Mesenchymal stem cell (in vitro differentiated cells and primary cell): ENCODE measurements around the gene TMEM121.

Source experiments
- DNase-seq: peaks from one replicate; pipeline ENCODE4 v3.0.0-alpha.2; 2013
- H2AFZ ChIP-seq: one replicate; pipeline ENCODE4 v1.6.1; 2013; ENCODE audit warnings: low read depth, mild to moderate bottlenecking, control low read depth, inconsistent platforms, low read length, moderate library complexity
- H2AK5ac ChIP-seq: 2 replicates; pipeline ENCODE4 v1.6.1; 2013; ENCODE audit warnings: low read length, moderate library complexity, mild to moderate bottlenecking, inconsistent platforms; ENCODE audit not compliant: severe bottlenecking
- H2BK120ac ChIP-seq: one replicate; pipeline ENCODE4 v1.6.1; 2013; ENCODE audit warnings: low read depth, mild to moderate bottlenecking, inconsistent platforms, low read length, moderate library complexity
- H2BK12ac ChIP-seq, 2 experiments: one replicate each; pipeline ENCODE4 v1.6.1; 2013; ENCODE audit warnings: inconsistent platforms in 2 of 2, low read length in 2 of 2, mild to moderate bottlenecking in 2 of 2, moderate library complexity in 2 of 2, control low read depth in 1 of 2
- H2BK15ac ChIP-seq: one replicate; pipeline ENCODE4 v1.6.1; 2013; ENCODE audit warnings: mild to moderate bottlenecking, low read depth, inconsistent platforms; ENCODE audit not compliant: poor library complexity, severe bottlenecking
- H2BK5ac ChIP-seq: 2 replicates; pipeline ENCODE4 v1.6.1; 2013; ENCODE audit warnings: low read depth, mild to moderate bottlenecking, low read length, control low read depth, inconsistent platforms; ENCODE audit not compliant: poor library complexity, severe bottlenecking
- H3K14ac ChIP-seq, 2 experiments: one replicate each; pipeline ENCODE4 v1.6.1; 2013; ENCODE audit warnings: inconsistent platforms in 2 of 2, low read length in 2 of 2, control low read depth in 1 of 2, mild to moderate bottlenecking in 1 of 2, moderate library complexity in 1 of 2
- H3K18ac ChIP-seq, 2 experiments: one replicate each; pipeline ENCODE4 v1.6.1; 2013; ENCODE audit warnings: inconsistent platforms in 2 of 2, low read length in 2 of 2, control low read depth in 1 of 2, low read depth in 1 of 2, mild to moderate bottlenecking in 1 of 2
- H3K23ac ChIP-seq, 2 experiments: one replicate each; pipeline ENCODE4 v1.6.1; 2013; ENCODE audit warnings: inconsistent platforms in 2 of 2, low read length in 2 of 2, mild to moderate bottlenecking in 2 of 2, moderate library complexity in 2 of 2, control low read depth in 1 of 2
- H3K27ac ChIP-seq: 2 replicates; pipeline ENCODE4 v1.5.1; 2013; ENCODE audit warnings: mild to moderate bottlenecking, moderate library complexity, low read length, control low read depth, inconsistent platforms; ENCODE audit not compliant: poor library complexity, severe bottlenecking
- H3K27me3 ChIP-seq, 2 experiments: 2 replicates each; pipeline versions ENCODE4 v1.6.1 to v1.7.0; 2013; ENCODE audit warnings: low read length in 2 of 2, mild to moderate bottlenecking in 2 of 2, moderate library complexity in 2 of 2, control low read depth in 1 of 2, inconsistent platforms in 1 of 2; ENCODE audit not compliant: control insufficient read depth in 1 of 2, insufficient read depth in 1 of 2
- H3K36me3 ChIP-seq, 2 experiments: 2 replicates each; pipeline versions ENCODE4 v1.6.1 to v1.7.0; 2013; ENCODE audit warnings: low read length in 2 of 2, control low read depth in 1 of 2, inconsistent platforms in 1 of 2, low read depth in 1 of 2, mild to moderate bottlenecking in 1 of 2; ENCODE audit not compliant: insufficient read depth in 2 of 2, control insufficient read depth in 1 of 2
- H3K4ac ChIP-seq, 2 experiments: one replicate each; pipeline ENCODE4 v1.6.1; 2013; ENCODE audit warnings: inconsistent platforms in 2 of 2, low read length in 2 of 2, mild to moderate bottlenecking in 2 of 2, moderate library complexity in 2 of 2, control low read depth in 1 of 2, low read depth in 1 of 2
- H3K4me1 ChIP-seq: 2 replicates; pipeline ENCODE4 v1.6.1; 2013; ENCODE audit warnings: low read depth, low read length, control low read depth; ENCODE audit not compliant: control insufficient read depth, insufficient read depth
- H3K4me2 ChIP-seq: 2 replicates; pipeline ENCODE4 v1.6.1; 2013; ENCODE audit warnings: low read length, mild to moderate bottlenecking, inconsistent platforms; ENCODE audit not compliant: poor library complexity, severe bottlenecking
- H3K4me3 ChIP-seq, 2 experiments: 2 replicates each; pipeline versions ENCODE4 v1.5.1 to v1.7.0; 2013; ENCODE audit warnings: low read length in 2 of 2, mild to moderate bottlenecking in 2 of 2, control low read depth in 1 of 2, low read depth in 1 of 2; ENCODE audit not compliant: insufficient read depth in 1 of 2
- H3K79me1 ChIP-seq: replicated peaks from 2 replicates; pipeline ENCODE4 v1.6.1; 2013; ENCODE audit warnings: mild to moderate bottlenecking, control low read depth, low read length, inconsistent platforms; ENCODE audit not compliant: poor library complexity, severe bottlenecking
- H3K9ac ChIP-seq: 2 replicates; pipeline ENCODE4 v1.7.0; 2013; ENCODE audit warnings: mild to moderate bottlenecking, low read length, moderate library complexity
- H3K9me3 ChIP-seq: 2 replicates; pipeline ENCODE4 v1.7.0; 2013; ENCODE audit warnings: mild to moderate bottlenecking, low read length; ENCODE audit not compliant: control insufficient read depth
- H4K8ac ChIP-seq: one replicate; pipeline ENCODE4 v1.6.1; 2013; ENCODE audit warnings: inconsistent platforms, mild to moderate bottlenecking, low read length, moderate library complexity
- H4K91ac ChIP-seq: one replicate; pipeline ENCODE4 v1.6.1; 2013; ENCODE audit warnings: mild to moderate bottlenecking, low read length, inconsistent platforms
- WGBS: methylation state at CpG from one replicate; pipeline ENCODE4 v1.1.7; 2013; ENCODE audit warnings: mixed read lengths; 5-methylcytosine and 5-hydroxymethylcytosine counted together

TMEM121 gene

DNA sequence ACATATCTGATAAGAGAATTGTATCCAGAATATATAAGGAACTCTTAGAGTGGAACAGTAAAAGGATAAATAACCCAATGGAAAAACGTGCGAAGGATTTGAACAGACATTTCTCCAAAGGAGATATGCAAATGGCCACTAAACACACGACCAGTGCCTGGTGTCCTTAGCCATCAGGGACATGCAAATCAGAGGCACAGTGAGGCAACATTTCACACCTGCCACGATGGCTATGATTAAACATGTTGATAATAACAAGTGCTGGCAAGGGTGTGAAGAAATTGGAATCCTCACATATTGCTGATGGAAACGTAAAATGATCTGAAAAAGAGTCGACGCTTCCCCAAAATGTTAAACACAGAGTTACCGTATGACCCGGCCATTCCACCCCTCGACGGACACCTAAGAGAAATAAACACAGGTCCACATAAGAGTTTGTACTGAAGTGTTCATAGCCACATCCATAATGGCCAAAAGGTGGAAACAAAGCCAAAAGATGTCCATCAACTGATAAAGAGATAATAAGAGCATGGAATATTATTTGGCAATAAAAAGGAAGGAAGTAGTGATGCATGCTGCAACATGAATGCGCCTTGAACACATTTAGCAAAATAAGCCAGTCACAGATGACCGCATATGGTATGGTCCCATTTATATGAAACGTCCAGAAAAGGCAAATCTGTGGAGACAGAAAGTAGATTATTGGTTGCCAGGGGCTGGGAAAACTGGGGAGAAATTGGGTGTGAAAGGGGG, 6.3 kb upstream of the TMEM121 start:
- WGBS, result 83% methylated on average over 14 of the region's 14 CpGs
- no peaks in the 10 kb centered on the region for H3K4me1 ChIP-seq

DNA sequence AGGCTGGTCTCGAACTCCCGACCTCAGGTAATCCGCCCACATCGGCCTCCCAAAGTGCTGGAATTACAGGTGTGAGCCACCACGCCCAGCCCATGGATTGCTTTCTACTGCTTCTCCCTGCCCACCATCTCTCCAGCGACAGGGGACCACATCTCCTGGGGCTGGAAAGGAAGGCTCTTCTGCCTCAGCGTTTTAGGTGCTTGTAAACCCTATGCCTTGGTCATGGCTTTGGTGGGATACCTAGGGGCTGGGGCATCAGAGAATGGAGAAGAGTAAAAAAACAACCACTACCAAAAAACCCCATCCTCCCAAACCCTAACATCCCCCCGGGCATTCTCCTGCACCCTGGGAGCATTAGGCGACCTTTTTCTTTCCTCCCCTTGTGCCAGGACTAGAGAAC, 1.1 kb upstream of the TMEM121 start:
- H4K91ac ChIP-seq, result no peak overlapping the region
- WGBS, result 86% methylated on average over 7 of the region's 9 CpGs

More for the DNA sequence above, 6.3 kb upstream of the TMEM121 start:
- H4K8ac ChIP-seq, result no peak overlapping the region
- no peak overlapping the region for H4K91ac ChIP-seq
- DNase-seq, result no peak
- H2AFZ ChIP-seq, result no peak overlapping the region
- H2AK5ac ChIP-seq, result no peak overlapping the region
- H3K4ac ChIP-seq, result no peak overlapping the region
- H3K9me3 ChIP-seq, result peaks cover 3% of the 10 kb centered on the region
- no peak overlapping the region for H2BK15ac ChIP-seq
- H3K27ac ChIP-seq, result no peak overlapping the region
- H2BK12ac ChIP-seq, result no peak overlapping the region
- H3K27me3 ChIP-seq, result peaks cover 5 to 47% of the 10 kb centered on the region in 2 experiments
- H3K79me1 ChIP-seq, result no peaks in the 10 kb centered on the region
- no peak overlapping the region for H3K14ac ChIP-seq
- no peaks in the 10 kb centered on the region for H3K36me3 ChIP-seq
- H3K4me3 ChIP-seq, result no peak overlapping the region
- H3K9ac ChIP-seq, result no peak overlapping the region
- H3K23ac ChIP-seq, result no peak overlapping the region
- H3K18ac ChIP-seq, result no peak overlapping the region
- no peak overlapping the region for H2BK5ac ChIP-seq
- no peak overlapping the region for H3K4me2 ChIP-seq
- no peak overlapping the region for H2BK120ac ChIP-seq

DNA sequence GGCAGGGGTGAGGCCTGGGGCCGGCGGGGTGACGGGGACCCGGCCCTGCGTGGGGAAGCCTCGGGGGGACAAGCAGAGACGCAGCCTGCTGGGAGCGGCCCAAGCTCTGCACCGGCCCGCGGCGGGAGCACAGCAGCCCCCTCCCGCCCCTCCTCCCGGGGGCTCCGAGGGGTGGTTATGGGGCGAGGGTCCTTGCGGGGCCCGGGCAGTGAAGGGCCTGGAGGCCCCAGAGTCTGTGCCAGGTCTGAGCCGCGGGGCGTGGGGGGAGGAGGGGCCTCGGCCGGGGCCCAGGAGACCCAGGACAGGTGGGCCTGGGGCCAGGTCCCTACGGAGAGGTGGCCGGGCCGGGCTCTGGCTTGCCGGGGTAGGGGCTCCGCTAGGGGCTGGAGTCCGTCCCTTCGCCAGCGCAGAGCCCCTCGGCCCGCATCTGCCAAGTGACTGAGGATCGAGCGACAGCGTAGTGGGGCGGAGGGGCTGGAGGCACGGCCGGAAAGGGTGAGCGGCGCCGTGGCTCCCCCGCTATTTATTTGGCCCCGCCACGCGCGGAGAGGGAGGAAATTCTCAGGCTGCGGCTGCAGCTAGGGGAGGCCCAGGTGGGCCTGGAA, 495 bp downstream of the TMEM121 start:
- H2AFZ ChIP-seq, result no peak overlapping the region
- peak overlapping the region; percentile 45 to 75 for H3K4me3 ChIP-seq
- no peak overlapping the region for H3K4me2 ChIP-seq
- peak overlapping the region; percentile 36 for H3K9ac ChIP-seq
- peak overlapping the region in 1 of 2 experiments; percentile 28 for H3K18ac ChIP-seq
- H3K4ac ChIP-seq, result no peak overlapping the region
- no peak overlapping the region for H3K14ac ChIP-seq
- no peak overlapping the region for H2BK5ac ChIP-seq
- H3K36me3 ChIP-seq, result peaks cover 0 to 9% of the 10 kb centered on the region in 2 experiments
- no peak overlapping the region for H2BK12ac ChIP-seq
- H3K23ac ChIP-seq, result no peak overlapping the region
- H3K79me1 ChIP-seq, result no peaks in the 10 kb centered on the region
- WGBS, result 83% methylated on average over 48 of the region's 48 CpGs
- peaks cover 14% of the 10 kb centered on the region for H3K4me1 ChIP-seq
- H3K27me3 ChIP-seq, result peaks cover 4 to 41% of the 10 kb centered on the region in 2 experiments
- no peak overlapping the region for H2AK5ac ChIP-seq
- no peak overlapping the region for H2BK15ac ChIP-seq
- no peak for DNase-seq
- no peaks in the 10 kb centered on the region for H3K9me3 ChIP-seq
- H4K8ac ChIP-seq, result no peak overlapping the region
- no peak overlapping the region for H3K27ac ChIP-seq
- H4K91ac ChIP-seq, result peak overlapping the region; percentile 7
- no peak overlapping the region for H2BK120ac ChIP-seq

More for the DNA sequence above, 1.1 kb upstream of the TMEM121 start:
- Histone ChIP-seq H3K4me1 (peaks cover 14% of the 10 kb centered on the region), H3K79me1 (no peaks in the 10 kb centered on the region), H3K14ac (no peak overlapping the region), H4K8ac (no peak overlapping the region), H3K18ac (no peak overlapping the region), H2BK12ac (no peak overlapping the region), H2BK15ac (no peak overlapping the region), H2AFZ (no peak overlapping the region), H3K9me3 (no peaks in the 10 kb centered on the region), H2BK120ac (no peak overlapping the region), H3K27me3 (peaks cover 4 to 40% of the 10 kb centered on the region in 2 experiments), H2AK5ac (no peak overlapping the region), H3K4me3 (no peak overlapping the region), H3K4me2 (no peak overlapping the region), H3K4ac (no peak overlapping the region), H3K9ac (no peak overlapping the region), H3K36me3 (peaks cover 0 to 9% of the 10 kb centered on the region in 2 experiments), H3K23ac (no peak overlapping the region), H3K27ac (no peak overlapping the region), H2BK5ac (no peak overlapping the region)
- no peak for DNase-seq

DNA sequence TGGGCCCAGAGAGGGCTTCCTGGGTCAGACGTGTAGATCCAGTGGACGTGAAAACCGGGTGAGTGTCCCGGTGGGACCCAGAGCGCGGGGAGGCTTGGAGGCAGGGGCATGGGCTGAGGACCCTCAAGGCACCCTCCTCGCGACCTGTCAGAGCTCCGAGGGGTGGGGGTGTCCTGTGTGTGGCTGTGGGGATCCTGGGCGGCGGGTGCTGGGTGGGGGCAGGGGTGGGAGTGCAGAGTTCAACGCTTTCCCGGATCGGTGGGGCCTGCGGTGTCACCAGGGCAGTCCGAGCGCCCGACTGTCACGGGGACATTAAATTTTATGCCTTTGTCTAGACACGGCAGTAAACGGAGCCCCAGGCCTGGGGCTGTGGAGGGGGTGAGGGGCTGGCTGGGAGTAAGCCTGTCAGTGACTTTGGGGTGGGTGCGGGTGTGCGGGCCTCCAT, 1.0 kb downstream of the TMEM121 start:
- Histone ChIP-seq H3K4me1 (peaks cover 14% of the 10 kb centered on the region), H3K27ac (no peak overlapping the region), H3K79me1 (no peaks in the 10 kb centered on the region), H2AFZ (no peak overlapping the region), H3K36me3 (peaks cover 0 to 9% of the 10 kb centered on the region in 2 experiments), H2BK120ac (no peak overlapping the region), H3K27me3 (peaks cover 4 to 44% of the 10 kb centered on the region in 2 experiments), H2BK12ac (no peak overlapping the region), H3K4ac (no peak overlapping the region), H3K18ac (peak overlapping the region in 1 of 2 experiments; percentile 51), H2BK15ac (no peak overlapping the region), H2BK5ac (no peak overlapping the region), H3K23ac (no peak overlapping the region), H4K8ac (peak overlapping the region; percentile 54), H3K4me2 (no peak overlapping the region), H3K4me3 (peak overlapping the region in 1 of 2 experiments; percentile 75), H3K14ac (no peak overlapping the region), H2AK5ac (no peak overlapping the region), H3K9ac (peak overlapping the region; percentile 79), H4K91ac (no peak overlapping the region), H3K9me3 (no peaks in the 10 kb centered on the region)
- 89% methylated on average over 23 of the region's 23 CpGs for WGBS
- DNase-seq, result no peak
